Hypothalamus (tissue), 51 donors: Measurements from ENCODE around the gene TTC28.

Source experiments
- DNase-seq, 51 donors: peaks; one replicate each; lab custom pipeline; 2025; lab: John Stamatoyannopoulos, UW

Gene TTC28

GRCh38 chr22:28449041-28449440 is 230.6 kb downstream of the TTC28 start:
- DNase-seq: no peak

- DNase-seq: no peak
Measured at GRCh38 chr22:28448625-28449024, 231.0 kb downstream of the TTC28 start.

- DNase-seq: no peak
Measured at GRCh38 chr22:28444659-28445058, 235.0 kb downstream of the TTC28 start.

GRCh38 chr22:28443526-28443876 is 236.1 kb downstream of the TTC28 start:
- DNase-seq: peak in 45 of 51 donors; percentile 2 to 78 (median 41)

- DNase-seq: peak in 28 of 51 donors; percentile 2 to 75 (median 35)
Measured at GRCh38 chr22:28442711-28443525, 236.7 kb downstream of the TTC28 start.

- DNase-seq: peak in 50 of 51 donors; percentile 13 to 86 (median 66)
Measured at GRCh38 chr22:28442264-28442710, 237.4 kb downstream of the TTC28 start.

- DNase-seq: peak in 3 of 51 donors; percentile 2 to 4 (median 3)
Measured at GRCh38 chr22:28441720-28442263, 237.8 kb downstream of the TTC28 start.

GRCh38 chr22:28440592-28441390 is 238.8 kb downstream of the TTC28 start:
- peak in 1 of 51 donors; percentile 36 for DNase-seq

GRCh38 chr22:28438183-28438768 is 241.4 kb downstream of the TTC28 start:
- DNase-seq: no peak

GRCh38 chr22:28435982-28436381 is 243.7 kb downstream of the TTC28 start:
- DNase-seq: no peak

- DNase-seq: peak in 4 of 51 donors; percentile 1 to 14 (median 6)
Measured at GRCh38 chr22:28435140-28435768, 244.4 kb downstream of the TTC28 start.

GRCh38 chr22:28430466-28431025 is 249.1 kb downstream of the TTC28 start:
- DNase-seq: no peak

- no peak for DNase-seq
Measured at GRCh38 chr22:28429711-28430110, 249.9 kb downstream of the TTC28 start.

- DNase-seq: no peak
Measured at GRCh38 chr22:28428271-28428670, 251.4 kb downstream of the TTC28 start.

- DNase-seq: no peak
Measured at GRCh38 chr22:28426346-28427132, 253.1 kb downstream of the TTC28 start.

- no peak for DNase-seq
Measured at GRCh38 chr22:28425211-28425610, 254.4 kb downstream of the TTC28 start.

GRCh38 chr22:28424427-28425080 is 255.1 kb downstream of the TTC28 start:
- DNase-seq: no peak

- DNase-seq: no peak
Measured at GRCh38 chr22:28419919-28420318, 259.7 kb downstream of the TTC28 start.

- no peak for DNase-seq
Measured at GRCh38 chr22:28418008-28418407, 261.6 kb downstream of the TTC28 start.
